ENCODE results near the gene ADCY9.

- TF ChIP-seq CTCF (tag by site-specific recombination; IDR thresholded peaks at IDR 0.05) (no peak), ZBTB10 (tag by site-specific recombination; IDR thresholded peaks at IDR 0.05) (no peak), YY1 (tag by site-specific recombination; IDR thresholded peaks at IDR 0.05) (no peak), ZSCAN5A (tag by site-specific recombination; IDR thresholded peaks at IDR 0.05) (no peak), ZNF121 (tag by site-specific recombination; IDR thresholded peaks at IDR 0.05) (no peak), ZNF350 (tag by site-specific recombination; IDR thresholded peaks at IDR 0.05) (no peak), REPIN1 (tag by site-specific recombination; IDR thresholded peaks at IDR 0.05; ENCODE audit: low read depth) (no peak), ZNF776 (tag by site-specific recombination; IDR thresholded peaks at IDR 0.05; ENCODE audit: borderline replicate concordance) (no peak), ZNF777 (tag by site-specific recombination; IDR thresholded peaks at IDR 0.05; ENCODE audit: borderline replicate concordance) (no peak)
These were observed 73.7 kb downstream of the ADCY9 start for GRCh38 chr16:4042581-4042980.
